Neural progenitor cell (in vitro differentiated cells): ENCODE results near the gene ENO1. TPM values are rescaled to one million over a fixed set of nuclear protein-coding genes. Genes with fewer than 3 reads are reported as not detected.

Experiments used
- DNase-seq: peaks from one replicate; pipeline ENCODE4 v3.0.0-alpha.2; 2016; ENCODE audit warnings: low spot score
- H2AFZ ChIP-seq: fragments of 200-600 bp; sonication (generic); replicated peaks from 2 replicates; pipeline ENCODE4 v1.6.1; 2016; ENCODE audit warnings: antibody characterized with exemption
- H3F3A ChIP-seq: fragments of 200-600 bp; sonication (generic); 2 replicates; pipeline ENCODE4 v1.6.1; 2016; ENCODE audit warnings: antibody characterized with exemption, low read depth
- H3K27ac ChIP-seq: fragments of 200-600 bp; sonication (generic); 2 replicates; pipeline ENCODE4 v1.5.1; 2016; ENCODE audit warnings: mild to moderate bottlenecking
- H3K27me3 ChIP-seq: fragments of 200-600 bp; sonication (generic); 2 replicates; pipeline ENCODE4 v1.6.1; 2016; ENCODE audit warnings: mild to moderate bottlenecking, moderate library complexity
- H3K36me3 ChIP-seq: fragments of 200-600 bp; sonication (generic); 2 replicates; pipeline ENCODE4 v1.5.1; 2016
- H3K4me1 ChIP-seq: fragments of 200-600 bp; sonication (generic); 2 replicates; pipeline ENCODE4 v1.6.1; 2016; ENCODE audit warnings: mixed run types
- H3K4me2 ChIP-seq: fragments of 200-600 bp; sonication (generic); 2 replicates; pipeline ENCODE4 v1.6.1; 2016
- H3K4me3 ChIP-seq: fragments of 200-600 bp; sonication (generic); 2 replicates; pipeline ENCODE4 v1.5.1; 2016
- H3K79me2 ChIP-seq: fragments of 200-600 bp; sonication (generic); 2 replicates; pipeline ENCODE4 v1.6.1; 2016; ENCODE audit warnings: low read depth
- H3K9ac ChIP-seq: fragments of 200-600 bp; sonication (generic); 2 replicates; pipeline ENCODE4 v1.6.1; 2016
- H3K9me3 ChIP-seq: fragments of 200-600 bp; sonication (generic); 2 replicates; pipeline ENCODE4 v1.5.1; 2016; ENCODE audit warnings: low read depth
- H4K20me1 ChIP-seq: fragments of 200-600 bp; sonication (generic); 2 replicates; pipeline ENCODE4 v1.6.1; 2016; ENCODE audit warnings: low read depth
- H3K27ac Mint-ChIP-seq: 3 replicates; pipeline ENCODE4 v1.8.0; 2021; ENCODE audit warnings: mixed read lengths
- H3K27me3 Mint-ChIP-seq: 2 replicates; pipeline ENCODE4 v1.8.0; 2022; ENCODE audit warnings: low read depth, mild to moderate bottlenecking, inconsistent platforms, moderate library complexity, mixed read lengths; ENCODE audit not compliant: insufficient read depth
- H3K36me3 Mint-ChIP-seq: 3 replicates; pipeline ENCODE4 v1.8.0; 2021; ENCODE audit warnings: mixed read lengths
- H3K4me1 Mint-ChIP-seq: 3 replicates; pipeline ENCODE4 v1.8.0; 2021; ENCODE audit warnings: mixed read lengths
- H3K4me3 Mint-ChIP-seq: 3 replicates; pipeline ENCODE4 v1.8.0; 2021; ENCODE audit warnings: mild to moderate bottlenecking, moderate library complexity, mixed read lengths
- H3K9me3 Mint-ChIP-seq: 3 replicates; pipeline ENCODE4 v1.8.0; 2020; ENCODE audit warnings: mixed read lengths
- EZH2 ChIP-seq: fragments of 200-600 bp; sonication (generic); IDR thresholded peaks from 2 replicates; pipeline ENCODE4 v1.6.1; 2017; ENCODE audit warnings: antibody characterized with exemption, mild to moderate bottlenecking, moderate library complexity
- EZH2phosphoT487 ChIP-seq: fragments of 200-600 bp; sonication (generic); IDR thresholded peaks from 2 replicates; pipeline ENCODE4 v1.6.1; 2017; ENCODE audit warnings: antibody characterized with exemption
- total RNA-seq: library from RNA; depleted of rRNA; stranded (reverse); fragments of >200 nt; gene quantifications from 2 replicates; pipeline ENCODE4 v1.2.3, GENCODE V29; 2015; ENCODE audit warnings: low replicate concordance
- TF ChIP-seq, protein P1 (sequence below): fragments of 200-600 bp; sonication (generic); IDR thresholded peaks from 2 replicates; pipeline ENCODE4 v1.5.1; 2017; ENCODE audit warnings: antibody characterized with exemption, mild to moderate bottlenecking

Gene ENO1
- total RNA-seq = 1,414 and 2,157 TPM in 2 replicates

- H3K4me1 ChIP-seq = peaks cover 49% of the 10 kb centered on the region
- H3K27me3 ChIP-seq = no peaks in the 10 kb centered on the region
- peaks cover 54% of the 10 kb centered on the region for H3K79me2 ChIP-seq
- H4K20me1 ChIP-seq = peaks cover 51% of the 10 kb centered on the region
- H3K4me3 ChIP-seq = peak within 1 kb of the TSS; percentile 88
- peaks cover 20% of the 10 kb centered on the region for H3K36me3 ChIP-seq
- H3K4me2 ChIP-seq = peak within 1 kb of the TSS; percentile 89
- Mint-ChIP-seq H3K36me3 (peaks cover 23% of the 10 kb centered on the region), H3K27me3 (peaks cover 10% of the 10 kb centered on the region), H3K4me1 (peaks cover 47% of the 10 kb centered on the region), H3K9me3 (no peaks in the 10 kb centered on the region), H3K27ac (peak within 1 kb of the TSS; percentile 74), H3K4me3 (peak within 1 kb of the TSS; percentile 97)
- H2AFZ ChIP-seq = peak within 1 kb of the TSS; percentile 82
- H3K9me3 ChIP-seq = no peaks in the 10 kb centered on the region
- TF ChIP-seq EZH2phosphoT487 (no peak), EZH2 (no peak)
- TF ChIP-seq, protein P1, sequence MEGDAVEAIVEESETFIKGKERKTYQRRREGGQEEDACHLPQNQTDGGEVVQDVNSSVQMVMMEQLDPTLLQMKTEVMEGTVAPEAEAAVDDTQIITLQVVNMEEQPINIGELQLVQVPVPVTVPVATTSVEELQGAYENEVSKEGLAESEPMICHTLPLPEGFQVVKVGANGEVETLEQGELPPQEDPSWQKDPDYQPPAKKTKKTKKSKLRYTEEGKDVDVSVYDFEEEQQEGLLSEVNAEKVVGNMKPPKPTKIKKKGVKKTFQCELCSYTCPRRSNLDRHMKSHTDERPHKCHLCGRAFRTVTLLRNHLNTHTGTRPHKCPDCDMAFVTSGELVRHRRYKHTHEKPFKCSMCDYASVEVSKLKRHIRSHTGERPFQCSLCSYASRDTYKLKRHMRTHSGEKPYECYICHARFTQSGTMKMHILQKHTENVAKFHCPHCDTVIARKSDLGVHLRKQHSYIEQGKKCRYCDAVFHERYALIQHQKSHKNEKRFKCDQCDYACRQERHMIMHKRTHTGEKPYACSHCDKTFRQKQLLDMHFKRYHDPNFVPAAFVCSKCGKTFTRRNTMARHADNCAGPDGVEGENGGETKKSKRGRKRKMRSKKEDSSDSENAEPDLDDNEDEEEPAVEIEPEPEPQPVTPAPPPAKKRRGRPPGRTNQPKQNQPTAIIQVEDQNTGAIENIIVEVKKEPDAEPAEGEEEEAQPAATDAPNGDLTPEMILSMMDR = no peak
- H3F3A ChIP-seq = peaks cover 64% of the 10 kb centered on the region
- H3K9ac ChIP-seq = peak within 1 kb of the TSS; percentile 23
- no peak for DNase-seq
- H3K27ac ChIP-seq = peak within 1 kb of the TSS; percentile 24
Observed at GRCh38 chr1:8878448-8878697, at the start of gene ENO1. ENO1 (minus strand) TSS chr1:8878686; CDS start chr1:8874908, 3,778 bp downstream.

- Mint-ChIP-seq H3K36me3 (no peaks in the 10 kb centered on the region), H3K27ac (no peak overlapping the region), H3K27me3 (no peaks in the 10 kb centered on the region), H3K4me3 (no peak overlapping the region), H3K4me1 (no peaks in the 10 kb centered on the region), H3K9me3 (no peaks in the 10 kb centered on the region)
- Histone ChIP-seq H3K4me2 (no peak overlapping the region), H3K27me3 (no peaks in the 10 kb centered on the region), H3F3A (no peaks in the 10 kb centered on the region), H3K4me3 (no peak overlapping the region), H3K4me1 (peaks cover 6% of the 10 kb centered on the region), H2AFZ (no peak overlapping the region), H3K36me3 (no peaks in the 10 kb centered on the region), H3K27ac (no peak overlapping the region), H3K9ac (no peak overlapping the region), H3K9me3 (no peaks in the 10 kb centered on the region), H4K20me1 (no peaks in the 10 kb centered on the region), H3K79me2 (no peaks in the 10 kb centered on the region)
- no peak for DNase-seq
- TF ChIP-seq, protein P1 = no peak
- no peak for TF ChIP-seq EZH2
- no peak for TF ChIP-seq EZH2phosphoT487
Observed at GRCh38 chr1:8926707-8927694, 48.5 kb upstream of the ENO1 start.

- Histone ChIP-seq H3K27ac (no peak overlapping the region), H3F3A (no peaks in the 10 kb centered on the region), H3K79me2 (no peaks in the 10 kb centered on the region), H3K4me3 (no peak overlapping the region), H3K9me3 (no peaks in the 10 kb centered on the region), H4K20me1 (no peaks in the 10 kb centered on the region), H3K9ac (no peak overlapping the region), H3K4me1 (peaks cover 6% of the 10 kb centered on the region), H3K36me3 (no peaks in the 10 kb centered on the region), H3K4me2 (no peak overlapping the region), H2AFZ (no peak overlapping the region), H3K27me3 (no peaks in the 10 kb centered on the region)
- DNase-seq = no peak
- Mint-ChIP-seq H3K9me3 (no peaks in the 10 kb centered on the region), H3K4me1 (no peaks in the 10 kb centered on the region), H3K27ac (no peak overlapping the region), H3K27me3 (peaks cover 2% of the 10 kb centered on the region), H3K36me3 (no peaks in the 10 kb centered on the region), H3K4me3 (no peak overlapping the region)
- TF ChIP-seq EZH2 (no peak), EZH2phosphoT487 (no peak)
- TF ChIP-seq, protein P1 = no peak
Observed at GRCh38 chr1:8925960-8926359, 47.5 kb upstream of the ENO1 start.
